Activated T-helper 17 cell treated with anti-CD3 and anti-CD28 coated beads, Interleukin-2, amount 50 U/mL, for 72 hours (primary cell): ENCODE results near the gene ZPR1. TPM values are rescaled to one million over a fixed set of nuclear protein-coding genes. Genes with fewer than 3 reads are reported as not detected.
"Not testable (repeated sequence)": the region's sequence is repeated elsewhere in the genome, so short reads cannot be mapped to it uniquely, and the experiment has no call there.

Experiments used
- ATAC-seq: fragments of 150-1000 bp; cut with Tn5 transposase; replicated peaks from 2 replicates; pipeline ENCODE4 v1.10.0; 2021; ENCODE audit warnings: mild to moderate bottlenecking, moderate library complexity
- H3K27ac Mint-ChIP-seq: one replicate; pipeline ENCODE4 v1.8.0; 2022; ENCODE audit warnings: mixed read lengths
- H3K27me3 Mint-ChIP-seq: one replicate; pipeline ENCODE4 v1.8.0; 2022; ENCODE audit warnings: mixed read lengths
- H3K36me3 Mint-ChIP-seq: one replicate; pipeline ENCODE4 v1.8.0; 2022; ENCODE audit warnings: low read depth, mild to moderate bottlenecking, mixed read lengths
- H3K4me1 Mint-ChIP-seq: one replicate; pipeline ENCODE4 v1.8.0; 2022; ENCODE audit warnings: mixed read lengths
- H3K4me3 Mint-ChIP-seq: one replicate; pipeline ENCODE4 v1.8.0; 2022; ENCODE audit warnings: mild to moderate bottlenecking, mixed read lengths
- H3K9me3 Mint-ChIP-seq: one replicate; pipeline ENCODE4 v1.8.0; 2022; ENCODE audit warnings: mixed read lengths
- total RNA-seq, 2 donors: library from RNA; stranded (reverse); gene quantifications; one replicate each; pipeline ENCODE4 v1.2.3, GENCODE V29; 2022

ZPR1 gene
- total RNA-seq, 2 donors from 2014 or later = 66.4 to 98.1 TPM

GRCh38 chr11:116772443-116773202 lies 15.2 kb downstream of the ZPR1 start, which contains the start of gene BUD13:
TSS of gene BUD13 (minus strand) at chr11:116772987. CDS start at chr11:116772964, 23 bp downstream.
- peak; percentile 92 for ATAC-seq
- H3K9me3 Mint-ChIP-seq = no peaks in the 10 kb centered on the region
- peak within 1 kb of the TSS; percentile 92 for H3K4me3 Mint-ChIP-seq
- H3K36me3 Mint-ChIP-seq = peaks cover 61% of the 10 kb centered on the region
- H3K4me1 Mint-ChIP-seq = peaks cover 33% of the 10 kb centered on the region
- no peaks in the 10 kb centered on the region for H3K27me3 Mint-ChIP-seq
- peak within 1 kb of the TSS; percentile 97 for H3K27ac Mint-ChIP-seq

GRCh38 chr11:116771935-116772334 lies 15.9 kb downstream of the ZPR1 start:
- H3K36me3 Mint-ChIP-seq = peaks cover 61% of the 10 kb centered on the region

GRCh38 chr11:116762132-116762531 lies 25.7 kb downstream of the ZPR1 start:
- Mint-ChIP-seq H3K9me3 (no peaks in the 10 kb centered on the region), H3K27me3 (no peaks in the 10 kb centered on the region), H3K4me1 (peaks cover 9% of the 10 kb centered on the region), H3K4me3 (no peak overlapping the region), H3K27ac (no peak overlapping the region), H3K36me3 (peaks cover 62% of the 10 kb centered on the region)
- no peak for ATAC-seq

More at GRCh38 chr11:116771935-116772334, 15.9 kb downstream of the ZPR1 start:
- Mint-ChIP-seq H3K27ac (peak overlapping the region; percentile 97), H3K9me3 (no peaks in the 10 kb centered on the region), H3K4me3 (peak overlapping the region; percentile 92), H3K4me1 (peaks cover 31% of the 10 kb centered on the region), H3K27me3 (no peaks in the 10 kb centered on the region)
- ATAC-seq = no peak

GRCh38 chr11:116756044-116756443 lies 31.8 kb downstream of the ZPR1 start:
- H3K4me1 Mint-ChIP-seq, H3K27ac Mint-ChIP-seq, H3K36me3 Mint-ChIP-seq: not testable (repeated sequence)

GRCh38 chr11:116750070-116750718 lies 37.6 kb downstream of the ZPR1 start:
- no peaks in the 10 kb centered on the region for H3K27me3 Mint-ChIP-seq
- ATAC-seq = no peak
- no peaks in the 10 kb centered on the region for H3K4me1 Mint-ChIP-seq
- peaks cover 5% of the 10 kb centered on the region for H3K36me3 Mint-ChIP-seq
- no peaks in the 10 kb centered on the region for H3K9me3 Mint-ChIP-seq
- no peak overlapping the region for H3K27ac Mint-ChIP-seq
- H3K4me3 Mint-ChIP-seq = no peak overlapping the region

More at GRCh38 chr11:116756044-116756443, 31.8 kb downstream of the ZPR1 start:
- not testable (repeated sequence) for H3K27me3 Mint-ChIP-seq, H3K4me3 Mint-ChIP-seq, ATAC-seq, H3K9me3 Mint-ChIP-seq

- Mint-ChIP-seq H3K9me3 (no peaks in the 10 kb centered on the region), H3K27me3 (no peaks in the 10 kb centered on the region), H3K36me3 (peaks cover 8% of the 10 kb centered on the region), H3K27ac (no peak overlapping the region), H3K4me1 (peaks cover 5% of the 10 kb centered on the region), H3K4me3 (no peak overlapping the region)
- peak; percentile 57 for ATAC-seq
Observed at GRCh38 chr11:116742104-116742503, 45.7 kb downstream of the ZPR1 start.

- peak overlapping the region; percentile 41 for H3K27ac Mint-ChIP-seq
- H3K4me1 Mint-ChIP-seq = peaks cover 5% of the 10 kb centered on the region
- ATAC-seq = no peak
- H3K36me3 Mint-ChIP-seq = peaks cover 8% of the 10 kb centered on the region
- H3K27me3 Mint-ChIP-seq = no peaks in the 10 kb centered on the region
- H3K4me3 Mint-ChIP-seq = no peak overlapping the region
- H3K9me3 Mint-ChIP-seq = no peaks in the 10 kb centered on the region
Observed at GRCh38 chr11:116740741-116741140, 47.1 kb downstream of the ZPR1 start.

- H3K27me3 Mint-ChIP-seq = no peaks in the 10 kb centered on the region
- H3K4me1 Mint-ChIP-seq = peaks cover 5% of the 10 kb centered on the region
- ATAC-seq = no peak
- H3K9me3 Mint-ChIP-seq = no peaks in the 10 kb centered on the region
- H3K36me3 Mint-ChIP-seq = no peaks in the 10 kb centered on the region
- H3K27ac Mint-ChIP-seq = peak overlapping the region; percentile 68
- H3K4me3 Mint-ChIP-seq = no peak overlapping the region
Observed at GRCh38 chr11:116738975-116739374, 48.8 kb downstream of the ZPR1 start.

GRCh38 chr11:116736763-116737162 lies 51.1 kb downstream of the ZPR1 start:
- no peaks in the 10 kb centered on the region for H3K27me3 Mint-ChIP-seq
- peaks cover 13% of the 10 kb centered on the region for H3K4me1 Mint-ChIP-seq
- no peak overlapping the region for H3K4me3 Mint-ChIP-seq
- ATAC-seq = no peak
- H3K36me3 Mint-ChIP-seq = no peaks in the 10 kb centered on the region
- no peak overlapping the region for H3K27ac Mint-ChIP-seq
- no peaks in the 10 kb centered on the region for H3K9me3 Mint-ChIP-seq

GRCh38 chr11:116733969-116734508 lies 53.8 kb downstream of the ZPR1 start:
- H3K36me3 Mint-ChIP-seq = no peaks in the 10 kb centered on the region
- H3K9me3 Mint-ChIP-seq = no peaks in the 10 kb centered on the region
- peaks cover 3% of the 10 kb centered on the region for H3K27me3 Mint-ChIP-seq
- H3K4me1 Mint-ChIP-seq = peaks cover 9% of the 10 kb centered on the region
- ATAC-seq = no peak
- H3K27ac Mint-ChIP-seq = peak overlapping the region; percentile 52
- H3K4me3 Mint-ChIP-seq = no peak overlapping the region

- H3K36me3 Mint-ChIP-seq = no peaks in the 10 kb centered on the region
- peaks cover 6% of the 10 kb centered on the region for H3K27me3 Mint-ChIP-seq
- H3K9me3 Mint-ChIP-seq = no peaks in the 10 kb centered on the region
- peak overlapping the region; percentile 22 for H3K4me3 Mint-ChIP-seq
- H3K4me1 Mint-ChIP-seq = peaks cover 8% of the 10 kb centered on the region
- H3K27ac Mint-ChIP-seq = peak overlapping the region; percentile 56
- ATAC-seq = peak; percentile 47
Observed at GRCh38 chr11:116733043-116733755, 54.6 kb downstream of the ZPR1 start.

GRCh38 chr11:116732271-116733042 lies 55.4 kb downstream of the ZPR1 start:
- Mint-ChIP-seq H3K27me3 (peaks cover 9% of the 10 kb centered on the region), H3K9me3 (no peaks in the 10 kb centered on the region), H3K4me1 (peaks cover 8% of the 10 kb centered on the region), H3K36me3 (no peaks in the 10 kb centered on the region), H3K27ac (peak overlapping the region; percentile 56), H3K4me3 (peak overlapping the region; percentile 22)
- peak; percentile 85 for ATAC-seq

- no peak for ATAC-seq
- H3K27ac Mint-ChIP-seq = no peak overlapping the region
- no peak overlapping the region for H3K4me3 Mint-ChIP-seq
- H3K9me3 Mint-ChIP-seq = no peaks in the 10 kb centered on the region
- peaks cover 8% of the 10 kb centered on the region for H3K4me1 Mint-ChIP-seq
- H3K36me3 Mint-ChIP-seq = no peaks in the 10 kb centered on the region
- H3K27me3 Mint-ChIP-seq = peaks cover 9% of the 10 kb centered on the region
Observed at GRCh38 chr11:116731821-116732220, 56.0 kb downstream of the ZPR1 start.
